ENCODE results near the gene MORC2.

GRCh38 chr22:30979932-30980331, 11.4 kb upstream of the MORC2 start:
- TF ChIP-seq, protein P1, sequence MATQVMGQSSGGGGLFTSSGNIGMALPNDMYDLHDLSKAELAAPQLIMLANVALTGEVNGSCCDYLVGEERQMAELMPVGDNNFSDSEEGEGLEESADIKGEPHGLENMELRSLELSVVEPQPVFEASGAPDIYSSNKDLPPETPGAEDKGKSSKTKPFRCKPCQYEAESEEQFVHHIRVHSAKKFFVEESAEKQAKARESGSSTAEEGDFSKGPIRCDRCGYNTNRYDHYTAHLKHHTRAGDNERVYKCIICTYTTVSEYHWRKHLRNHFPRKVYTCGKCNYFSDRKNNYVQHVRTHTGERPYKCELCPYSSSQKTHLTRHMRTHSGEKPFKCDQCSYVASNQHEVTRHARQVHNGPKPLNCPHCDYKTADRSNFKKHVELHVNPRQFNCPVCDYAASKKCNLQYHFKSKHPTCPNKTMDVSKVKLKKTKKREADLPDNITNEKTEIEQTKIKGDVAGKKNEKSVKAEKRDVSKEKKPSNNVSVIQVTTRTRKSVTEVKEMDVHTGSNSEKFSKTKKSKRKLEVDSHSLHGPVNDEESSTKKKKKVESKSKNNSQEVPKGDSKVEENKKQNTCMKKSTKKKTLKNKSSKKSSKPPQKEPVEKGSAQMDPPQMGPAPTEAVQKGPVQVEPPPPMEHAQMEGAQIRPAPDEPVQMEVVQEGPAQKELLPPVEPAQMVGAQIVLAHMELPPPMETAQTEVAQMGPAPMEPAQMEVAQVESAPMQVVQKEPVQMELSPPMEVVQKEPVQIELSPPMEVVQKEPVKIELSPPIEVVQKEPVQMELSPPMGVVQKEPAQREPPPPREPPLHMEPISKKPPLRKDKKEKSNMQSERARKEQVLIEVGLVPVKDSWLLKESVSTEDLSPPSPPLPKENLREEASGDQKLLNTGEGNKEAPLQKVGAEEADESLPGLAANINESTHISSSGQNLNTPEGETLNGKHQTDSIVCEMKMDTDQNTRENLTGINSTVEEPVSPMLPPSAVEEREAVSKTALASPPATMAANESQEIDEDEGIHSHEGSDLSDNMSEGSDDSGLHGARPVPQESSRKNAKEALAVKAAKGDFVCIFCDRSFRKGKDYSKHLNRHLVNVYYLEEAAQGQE (IDR thresholded peaks at IDR 0.05; ENCODE audit: insufficient replicate concordance, low read depth), result no peak
- no peak for TF ChIP-seq CTCF (IDR thresholded peaks at IDR 0.05; ENCODE audit: insufficient read depth, low read length)
- no peak for TF ChIP-seq POLR2AphosphoS5 (IDR thresholded peaks at IDR 0.05; ENCODE audit: low read depth)
- TF ChIP-seq GABPA (IDR thresholded peaks at IDR 0.05; ENCODE audit: low read depth), result no peak
